GM19324 (cell line): ENCODE measurements around the gene RFX4.

Experiments
- ATAC-seq: cut with Tn5 transposase; IDR thresholded peaks from one replicate; pipeline ENCODE4 v1.9.1; 2021; ENCODE audit warnings: mild to moderate bottlenecking, moderate library complexity; ENCODE audit not compliant: unreplicated experiment, low FRiP score

RFX4 gene

GRCh38 chr12:106757623-106758348, 175.0 kb downstream of the RFX4 start:
- ATAC-seq = no peak

- ATAC-seq = no peak
Measured at GRCh38 chr12:106758349-106759110, 175.7 kb downstream of the RFX4 start.

DNA sequence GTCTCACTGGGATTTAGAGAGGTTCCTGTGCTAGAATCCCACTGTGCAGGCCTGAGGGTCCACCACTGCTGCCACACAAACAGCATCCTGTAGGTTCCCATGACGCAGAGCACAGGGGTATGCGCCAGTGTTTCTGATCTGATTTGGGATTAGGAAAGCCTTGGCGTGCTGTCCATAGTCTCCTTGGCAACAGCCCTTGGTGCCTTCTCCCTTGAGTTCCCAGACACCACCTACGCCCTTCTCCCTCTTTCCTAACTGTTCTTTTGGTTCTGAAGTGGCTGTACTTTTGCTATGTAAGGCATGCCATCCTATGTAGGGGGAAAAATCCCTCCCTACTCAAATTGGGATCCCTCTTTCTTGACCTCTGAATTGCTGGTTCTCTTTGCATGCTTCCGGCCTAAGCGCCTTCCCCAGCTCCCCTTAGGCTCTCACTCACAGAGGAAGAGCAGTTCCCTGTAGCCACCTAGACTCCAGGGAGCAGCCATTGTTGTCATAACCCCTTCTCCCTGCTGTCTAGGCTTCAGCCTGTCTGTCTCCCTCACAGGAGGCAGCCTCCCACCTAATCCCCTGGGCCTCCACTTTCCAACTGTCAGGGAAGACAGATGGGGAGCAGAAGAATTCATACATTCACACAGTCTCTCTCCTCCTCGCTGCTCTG, 176.9 kb downstream of the RFX4 start:
- peak; percentile 31 for ATAC-seq

DNA sequence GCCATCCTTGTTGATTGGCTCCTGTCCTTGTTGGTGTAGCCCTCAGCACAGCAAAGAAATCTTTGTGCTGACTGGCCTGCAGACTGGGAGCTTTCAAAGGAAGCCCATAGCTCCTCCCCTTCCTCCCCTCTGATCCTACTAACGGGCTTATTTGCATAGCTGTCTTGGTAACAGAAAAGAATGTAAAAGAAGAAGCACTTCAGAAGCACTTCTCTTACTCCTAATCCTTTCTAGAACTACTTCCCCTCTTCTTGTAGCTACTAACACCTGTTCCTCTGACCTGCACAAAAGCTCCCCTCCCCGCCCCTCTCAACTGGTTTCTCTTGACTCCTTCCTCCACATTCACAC, 177.4 kb downstream of the RFX4 start:
- peak; percentile 93 for ATAC-seq

GRCh38 chr12:106764220-106764619, 181.4 kb downstream of the RFX4 start:
- ATAC-seq = no peak

GRCh38 chr12:106764738-106765137, 181.9 kb downstream of the RFX4 start:
- ATAC-seq = no peak

GRCh38 chr12:106766393-106766826, 183.6 kb downstream of the RFX4 start:
- ATAC-seq = no peak

DNA sequence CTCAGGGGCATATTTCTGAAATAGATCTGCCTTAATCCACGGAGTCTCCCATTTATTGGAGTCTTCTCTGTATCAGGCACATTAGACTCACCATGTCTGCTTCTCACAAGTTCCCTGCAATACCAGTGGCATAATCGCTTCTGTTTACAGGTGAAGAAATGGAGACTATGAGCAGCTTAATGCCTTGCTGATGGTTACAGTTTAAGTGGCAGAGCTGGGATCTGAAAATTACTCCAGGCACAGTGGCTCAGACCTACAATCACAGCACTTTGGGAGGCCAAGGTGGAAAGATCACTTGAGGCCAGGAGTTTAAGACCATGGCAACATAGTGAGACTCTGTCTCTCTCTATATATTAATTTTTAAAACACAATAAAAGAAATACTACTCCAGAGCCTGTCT, 184.4 kb downstream of the RFX4 start:
- no peak for ATAC-seq

- no peak for ATAC-seq
Measured at GRCh38 chr12:106767954-106768822, 185.4 kb downstream of the RFX4 start.

- no peak for ATAC-seq
Measured at GRCh38 chr12:106769078-106769477, 186.3 kb downstream of the RFX4 start.

DNA sequence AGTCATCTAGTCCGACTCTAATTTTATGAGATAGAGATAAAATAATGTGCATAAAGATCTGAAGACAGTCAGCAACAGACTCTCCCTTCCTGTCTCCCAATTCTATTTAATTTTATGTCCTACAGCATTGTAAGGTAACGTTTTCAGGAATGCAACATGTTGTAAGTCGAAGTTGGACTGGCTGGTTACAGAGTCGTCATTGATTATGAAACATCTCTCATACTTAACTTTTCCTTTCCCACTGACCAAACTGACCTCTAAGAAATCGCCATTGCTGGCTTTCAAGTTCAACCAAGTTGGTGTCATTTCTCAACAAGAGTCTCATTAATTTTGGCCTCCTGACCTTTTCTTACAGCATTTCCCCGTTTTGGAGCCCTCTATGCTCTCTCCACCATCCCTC, 186.7 kb downstream of the RFX4 start:
- ATAC-seq = no peak

GRCh38 chr12:106771425-106771824, 188.6 kb downstream of the RFX4 start:
- ATAC-seq = no peak

- ATAC-seq = no peak
Measured at GRCh38 chr12:106773286-106774004, 190.6 kb downstream of the RFX4 start.

- ATAC-seq = peak; percentile 90
Measured at GRCh38 chr12:106774005-106774807, 191.4 kb downstream of the RFX4 start, which contains the start of gene RIC8B. TSS of gene RIC8B (plus strand) at chr12:106774682. CDS start at chr12:106774746, 64 bp downstream.

DNA sequence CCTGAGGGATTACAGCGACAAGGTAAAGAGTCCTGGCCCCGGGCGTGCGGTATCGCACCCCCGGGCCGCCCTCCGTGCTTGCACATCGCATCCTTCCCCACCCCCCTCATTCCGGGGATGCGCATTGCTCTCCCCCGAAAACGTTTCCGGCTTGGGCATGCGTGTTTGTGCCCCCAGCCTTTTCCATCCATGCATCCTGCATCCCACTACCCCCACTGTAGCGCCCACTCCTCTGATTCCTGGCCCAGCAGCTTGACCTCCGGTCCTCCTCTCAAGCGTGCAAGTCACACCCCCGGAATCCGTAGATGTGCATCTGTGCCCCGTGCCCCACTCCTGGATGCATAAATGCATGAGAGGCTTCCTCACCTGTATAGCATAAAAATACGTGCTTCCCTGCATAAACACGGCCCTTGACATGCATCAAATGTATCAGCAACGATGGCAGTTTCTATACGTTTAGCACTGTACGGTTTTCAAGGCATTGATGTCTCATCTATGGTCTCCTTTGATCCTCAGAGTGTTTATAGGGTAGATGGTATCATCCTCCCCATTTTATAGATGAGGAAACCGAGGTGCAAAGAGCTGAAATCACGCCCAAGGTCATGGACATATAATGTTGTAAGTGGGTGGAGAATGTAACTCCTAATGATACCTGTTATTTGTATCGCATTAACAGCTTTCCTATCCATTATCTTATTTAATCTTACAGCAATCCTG, 192.2 kb downstream of the RFX4 start:
- peak; percentile 3 for ATAC-seq

GRCh38 chr12:106776897-106777296, 194.1 kb downstream of the RFX4 start:
- no peak for ATAC-seq

GRCh38 chr12:106780010-106780631, 197.3 kb downstream of the RFX4 start:
- ATAC-seq = no peak

DNA sequence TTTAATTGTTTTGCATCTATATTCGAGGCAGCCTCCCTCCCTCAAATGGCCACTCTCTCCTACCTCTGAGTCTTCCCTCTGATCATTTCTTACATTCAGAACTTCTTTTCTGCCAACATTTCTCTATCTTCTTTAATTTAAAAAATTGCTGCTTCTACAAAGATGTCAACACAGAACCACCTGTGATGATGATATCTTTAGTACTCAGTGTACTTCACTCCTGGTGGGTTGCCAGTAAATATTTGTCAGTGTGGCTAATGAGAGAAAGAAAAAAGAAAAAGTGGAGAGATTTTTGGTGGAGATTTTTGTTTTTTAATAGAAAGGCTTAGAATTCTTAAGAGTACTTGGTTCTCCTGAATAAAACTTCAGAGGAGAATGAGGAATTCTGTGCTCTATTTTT, 199.8 kb downstream of the RFX4 start:
- ATAC-seq = no peak
